Ramos (cell line): Measurements from ENCODE around the gene CBR1.

Experiments
- in situ Hi-C: fragments of 300-500 bp; cut with MboI; formaldehyde crosslinking; loops from one replicate; pipeline ENCODE4 v1.14.3; 2022; ENCODE audit warnings: low sequenced_read_pairs; ENCODE audit not compliant: unreplicated experiment

Gene CBR1

DNA sequence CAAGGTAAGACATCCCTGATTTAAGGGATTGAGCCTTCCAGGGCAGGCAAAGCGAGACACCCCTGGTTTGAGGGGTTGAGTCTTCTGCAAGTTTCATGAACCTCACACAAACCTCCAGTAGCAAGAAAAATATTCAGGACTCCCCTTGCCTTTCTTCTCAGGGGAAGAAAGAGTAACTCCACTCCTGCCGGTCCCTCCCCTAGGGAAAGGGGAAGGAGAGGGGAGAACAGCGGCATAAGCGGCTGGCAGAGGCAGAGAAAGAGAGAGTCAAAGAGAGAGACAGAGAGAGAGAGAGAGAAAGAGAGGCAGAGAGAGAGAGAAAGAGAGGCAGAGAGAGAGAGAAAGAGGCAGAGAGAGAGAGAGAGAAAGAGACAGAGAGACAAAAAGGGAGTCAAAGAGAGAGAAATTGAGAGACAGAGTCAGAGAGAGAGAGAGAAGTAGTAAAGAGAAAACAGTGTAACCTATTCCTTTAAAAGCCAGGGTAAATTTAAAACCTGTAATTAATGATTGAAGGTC, 35.6 kb downstream of the CBR1 start:
- in situ Hi-C loops: no loop called here

DNA sequence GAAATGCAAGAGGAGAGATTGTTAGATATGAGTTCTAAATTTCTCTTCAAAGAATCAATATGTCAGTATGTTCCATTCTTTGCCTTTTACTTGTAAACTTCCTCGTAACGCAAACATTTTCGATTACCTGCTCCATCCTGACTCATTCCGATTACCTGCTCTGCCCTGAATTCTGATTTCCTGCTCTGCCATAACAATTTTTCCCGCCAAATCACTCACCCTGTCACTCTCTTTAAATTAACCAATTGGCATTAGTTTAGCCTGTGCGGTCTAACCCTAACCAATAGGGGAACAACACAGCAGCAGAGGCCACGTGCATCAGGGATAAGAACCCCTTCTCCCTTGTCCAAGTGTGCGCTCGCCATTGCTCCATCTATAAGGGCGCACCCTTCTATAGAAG, 40.0 kb downstream of the CBR1 start:
- in situ Hi-C loops: no loop called here

DNA sequence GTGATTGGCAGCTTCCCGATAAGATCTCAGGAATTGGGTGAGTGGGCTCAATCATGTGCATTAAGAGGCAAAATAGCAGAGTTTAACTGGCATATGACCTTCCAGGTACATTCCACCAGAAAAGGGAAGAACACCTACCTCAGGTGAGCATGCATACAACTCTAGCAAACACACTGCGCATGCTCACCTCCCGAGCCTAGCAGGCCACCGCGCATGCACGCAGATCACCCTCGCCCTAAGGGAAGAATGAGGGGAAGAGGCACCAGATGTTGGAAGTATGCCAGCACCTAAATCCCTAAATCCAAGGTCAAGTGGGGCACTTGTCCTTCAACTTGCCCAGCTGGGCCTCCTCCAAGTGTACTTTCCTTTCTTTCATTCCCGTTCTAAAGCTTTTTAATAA, 41.4 kb downstream of the CBR1 start:
- in situ Hi-C loops: no loop called here

DNA sequence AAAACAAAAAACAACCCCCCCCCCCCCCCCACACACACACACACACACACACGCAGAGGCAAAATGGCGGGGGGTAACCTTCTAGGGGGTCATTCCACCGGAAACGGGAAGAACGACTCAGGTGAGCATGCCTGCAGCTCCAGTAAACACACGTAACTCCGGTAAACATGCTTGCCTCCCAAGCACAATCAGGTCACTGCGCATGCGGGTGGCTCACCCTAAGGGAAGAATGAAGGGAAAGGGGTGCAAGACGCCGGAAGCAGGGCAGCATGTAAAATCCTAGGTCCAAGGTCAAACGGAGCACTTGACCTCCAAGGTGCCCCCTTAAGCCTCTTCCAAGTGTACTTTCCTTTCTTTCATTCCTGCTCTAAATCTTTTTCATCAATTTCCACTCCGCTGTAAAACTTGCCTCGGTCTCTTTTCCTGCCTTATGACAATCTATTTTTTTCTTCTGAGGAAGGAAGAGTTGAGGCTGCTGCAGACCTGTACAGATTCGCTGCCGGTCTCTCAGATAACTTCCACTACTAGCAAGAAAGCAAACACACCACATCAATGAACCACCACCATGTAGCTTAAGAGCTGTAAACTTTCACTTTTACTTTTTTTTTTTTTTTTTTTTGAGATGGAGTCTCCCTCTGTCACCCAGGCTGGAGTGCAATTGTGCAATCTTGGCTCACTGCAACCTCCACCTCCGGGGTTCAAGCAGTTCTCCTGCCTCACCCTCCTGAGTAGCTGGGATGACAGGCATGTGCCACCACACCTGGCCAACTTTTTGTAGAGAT, 44.0 kb downstream of the CBR1 start:
- in situ Hi-C loops: no loop called here

DNA sequence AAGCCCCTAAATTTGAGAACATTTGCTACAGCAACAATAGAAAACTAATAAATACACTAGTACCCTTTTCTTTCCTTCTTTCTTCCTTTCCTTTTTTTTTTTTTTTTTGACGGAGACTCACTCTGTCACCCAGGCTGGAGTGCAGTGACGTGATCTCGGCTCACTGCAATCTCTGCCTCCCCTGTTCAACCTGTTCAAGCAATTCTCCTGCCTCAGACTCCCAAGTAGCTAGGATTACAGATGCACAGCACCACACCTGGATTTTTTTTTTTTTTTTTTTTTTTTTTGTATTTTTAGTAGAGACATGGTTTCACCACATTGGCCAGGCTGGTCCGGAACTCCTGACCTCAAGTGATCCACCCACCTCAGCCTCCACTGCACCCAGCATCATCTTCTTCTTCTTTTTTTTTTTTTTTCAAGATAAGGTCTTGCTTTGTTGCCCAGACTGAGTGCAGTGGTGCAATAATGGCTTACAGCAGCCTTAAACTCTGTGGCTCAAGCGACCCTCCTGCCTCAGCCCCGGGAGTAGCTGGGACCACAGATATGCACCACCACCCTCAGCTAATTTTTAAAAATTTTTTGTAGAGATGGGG, 45.4 kb downstream of the CBR1 start:
- in situ Hi-C loops: no loop called here

GRCh38 chr21:36117286-36117741, 47.5 kb downstream of the CBR1 start:
- in situ Hi-C loops: no loop called here

DNA sequence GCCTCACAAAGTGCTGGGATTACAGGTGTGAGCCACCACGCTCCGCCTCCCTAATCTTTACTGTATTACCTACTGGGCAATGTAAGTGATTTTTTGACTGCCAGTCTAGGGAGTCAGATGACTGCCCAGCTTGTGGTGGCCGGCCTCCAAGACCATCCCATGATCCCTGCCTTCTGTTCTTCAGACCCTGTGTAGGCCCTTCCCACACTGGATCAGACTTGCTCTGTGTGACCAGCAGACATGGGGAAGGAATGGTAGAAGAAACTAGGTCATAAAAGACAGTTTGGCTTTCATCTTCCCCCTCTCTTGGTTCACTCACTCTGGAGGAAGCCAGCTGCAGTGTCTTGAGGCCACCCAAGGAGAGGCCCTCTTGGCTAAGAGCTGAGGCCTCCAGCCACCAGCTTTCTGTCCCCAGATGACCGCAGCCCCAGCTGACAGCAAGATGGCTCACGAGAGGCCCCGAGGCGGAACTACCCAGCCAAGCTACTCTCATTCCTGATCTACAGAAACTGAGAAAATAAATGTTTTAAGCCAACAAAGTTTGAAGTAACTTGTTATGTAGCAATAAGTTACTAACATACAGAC, 50.6 kb downstream of the CBR1 start:
- in situ Hi-C loops: no loop called here
